NCI-H748 (cell line): ENCODE measurements around the gene CNOT3.
A peak's percentile ranks its signal among the peaks of the same experiment; 100 is the strongest.
"Not testable (repeated sequence)": the region's sequence is repeated elsewhere in the genome, so short reads cannot be mapped to it uniquely, and the experiment has no call there.

Experiments used
- DNase-seq: peaks from one replicate; lab custom pipeline; 2025; ENCODE audit not compliant: unreplicated experiment; lab: John Stamatoyannopoulos, UW

Gene CNOT3

DNA sequence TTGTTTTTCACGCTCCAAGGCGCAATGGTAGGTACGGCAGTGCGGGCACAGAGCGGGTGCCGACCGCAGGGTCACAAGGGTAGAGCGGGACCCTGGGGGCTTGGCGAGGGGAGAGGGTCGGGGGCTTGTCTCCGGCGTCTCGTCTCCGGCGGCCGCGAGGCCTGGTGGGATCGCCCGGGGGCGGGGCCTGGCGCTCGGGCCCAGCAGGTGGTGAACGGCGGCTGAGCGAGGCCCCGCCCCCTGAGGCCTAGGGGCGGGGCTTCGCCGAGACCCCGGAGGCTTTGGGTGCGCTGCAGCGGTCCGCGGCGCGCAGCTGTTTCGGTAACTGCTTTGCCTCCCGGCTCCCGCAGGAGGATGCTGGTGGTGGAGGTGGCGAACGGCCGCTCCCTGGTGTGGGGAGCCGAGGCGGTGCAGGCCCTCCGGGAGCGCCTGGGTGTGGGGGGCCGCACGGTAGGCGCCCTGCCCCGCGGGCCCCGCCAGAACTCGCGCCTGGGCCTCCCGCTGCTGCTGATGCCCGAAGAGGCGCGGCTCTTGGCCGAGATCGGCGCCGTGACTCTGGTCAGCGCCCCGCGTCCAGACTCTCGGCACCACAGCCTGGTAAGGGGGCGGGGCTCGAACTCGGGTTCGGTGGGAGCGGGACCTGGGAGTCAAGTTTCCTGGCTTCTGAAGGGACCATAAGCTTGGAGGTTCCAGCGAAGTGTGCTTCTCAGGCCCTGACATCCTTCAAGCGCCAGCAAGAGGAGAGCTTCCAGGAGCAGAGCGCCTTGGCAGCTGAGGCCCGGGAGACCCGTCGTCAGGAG is 53.6 kb downstream of the CNOT3 start, which contains the start of gene TSEN34:
Gene TSEN34, plus strand, starts transcription at position 298 of the 800 bp plus-strand sequence. Its CDS starts 57 bp downstream, at position 355.
- peak; percentile 94 for DNase-seq

DNA sequence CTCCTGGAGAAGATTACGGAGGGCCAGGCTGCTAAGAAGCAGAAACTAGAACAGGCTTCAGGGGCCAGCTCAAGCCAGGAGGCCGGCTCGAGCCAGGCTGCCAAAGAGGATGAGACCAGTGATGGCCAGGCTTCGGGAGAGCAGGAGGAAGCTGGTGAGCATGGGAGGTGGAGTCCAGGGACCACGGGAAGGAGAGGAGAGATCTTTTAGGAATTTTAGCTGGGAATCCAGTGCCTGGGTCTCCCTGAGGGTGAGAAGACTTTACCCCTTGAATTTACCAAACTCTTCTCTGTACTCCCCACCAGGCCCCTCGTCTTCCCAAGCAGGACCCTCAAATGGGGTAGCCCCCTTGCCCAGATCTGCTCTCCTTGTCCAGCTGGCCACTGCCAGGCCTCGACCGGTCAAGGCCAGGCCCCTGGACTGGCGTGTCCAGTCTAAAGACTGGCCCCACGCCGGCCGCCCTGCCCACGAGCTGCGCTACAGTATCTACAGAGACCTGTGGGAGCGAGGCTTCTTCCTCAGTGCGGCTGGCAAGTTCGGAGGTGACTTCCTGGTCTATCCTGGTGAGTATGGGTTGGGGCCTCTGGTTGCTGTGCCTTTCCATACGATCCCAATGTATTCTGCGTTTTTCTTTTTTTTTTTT is 54.4 kb downstream of the CNOT3 start:
- no peak for DNase-seq

DNA sequence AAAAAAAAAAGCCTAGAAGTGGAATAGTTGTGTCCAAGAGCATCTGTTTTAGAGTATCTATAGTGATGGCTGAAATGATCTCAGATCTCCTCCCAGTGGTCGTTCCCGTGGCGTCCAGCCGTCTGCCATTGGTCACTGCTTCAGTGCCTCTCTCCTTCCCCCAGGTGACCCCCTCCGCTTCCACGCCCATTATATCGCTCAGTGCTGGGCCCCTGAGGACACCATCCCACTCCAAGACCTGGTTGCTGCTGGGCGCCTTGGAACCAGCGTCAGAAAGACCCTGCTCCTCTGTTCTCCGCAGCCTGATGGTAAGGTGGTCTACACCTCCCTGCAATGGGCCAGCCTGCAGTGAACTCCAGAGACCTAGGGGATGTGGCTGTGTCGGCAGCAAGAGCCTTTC is 55.4 kb downstream of the CNOT3 start:
- no peak for DNase-seq

DNA sequence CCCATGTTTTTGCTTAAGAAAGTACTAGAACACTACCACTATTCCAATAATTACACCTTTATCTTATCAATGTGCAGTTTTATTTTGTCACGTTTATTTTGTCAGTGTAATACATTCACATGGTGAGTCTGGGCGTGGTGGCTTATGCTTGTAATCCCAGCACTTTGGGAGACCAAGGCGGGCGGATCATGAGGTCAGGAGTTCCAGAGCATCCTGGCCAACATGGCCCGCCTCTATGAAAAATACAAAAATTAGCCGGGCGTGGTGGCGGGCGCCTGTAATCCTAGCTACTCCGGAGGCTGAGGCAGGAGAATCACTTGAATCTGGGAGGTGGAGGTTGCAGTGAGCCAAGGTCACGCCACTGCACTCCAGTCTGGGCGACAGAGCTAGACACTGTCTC is 56.9 kb downstream of the CNOT3 start:
- not testable (repeated sequence) for DNase-seq

DNA sequence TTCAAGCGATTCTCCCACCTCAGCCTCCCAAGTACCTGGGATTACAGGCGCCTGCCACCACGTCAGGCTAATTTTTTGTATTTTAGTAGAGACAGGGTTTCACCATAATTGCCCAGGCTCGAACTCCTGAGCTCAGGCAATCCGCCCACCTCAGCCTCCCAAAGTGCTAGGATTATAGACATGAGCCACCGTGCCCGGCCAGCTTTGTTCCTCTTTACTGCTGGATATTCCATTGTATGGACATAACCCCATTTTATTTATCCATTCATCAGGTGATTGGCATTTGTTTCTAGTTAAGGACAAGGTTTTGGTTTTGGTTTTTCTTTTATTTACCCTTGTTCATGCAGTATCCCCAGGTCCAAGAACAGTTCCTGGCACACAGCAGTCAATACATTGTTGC is 59.0 kb downstream of the CNOT3 start:
- no peak for DNase-seq

DNA sequence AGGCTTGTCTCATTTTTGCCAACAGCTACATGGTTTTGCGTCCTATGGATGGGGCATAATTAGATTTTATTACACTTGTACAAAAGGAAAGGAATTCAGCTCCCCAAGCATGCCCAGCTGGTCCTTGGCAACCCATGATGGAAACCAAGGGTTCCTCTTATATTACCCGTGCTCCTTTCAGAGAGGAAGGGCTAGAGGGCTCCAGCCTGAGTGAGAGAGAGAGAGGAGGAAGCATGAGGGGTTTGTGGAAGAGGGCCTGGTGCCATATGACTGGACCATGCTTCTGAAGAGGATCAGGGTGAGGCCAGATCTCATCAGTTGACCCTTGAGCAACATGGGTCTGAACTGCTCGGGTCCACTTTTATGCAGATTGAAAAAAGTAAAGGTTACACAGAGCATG is 59.6 kb downstream of the CNOT3 start:
- no peak for DNase-seq

DNA sequence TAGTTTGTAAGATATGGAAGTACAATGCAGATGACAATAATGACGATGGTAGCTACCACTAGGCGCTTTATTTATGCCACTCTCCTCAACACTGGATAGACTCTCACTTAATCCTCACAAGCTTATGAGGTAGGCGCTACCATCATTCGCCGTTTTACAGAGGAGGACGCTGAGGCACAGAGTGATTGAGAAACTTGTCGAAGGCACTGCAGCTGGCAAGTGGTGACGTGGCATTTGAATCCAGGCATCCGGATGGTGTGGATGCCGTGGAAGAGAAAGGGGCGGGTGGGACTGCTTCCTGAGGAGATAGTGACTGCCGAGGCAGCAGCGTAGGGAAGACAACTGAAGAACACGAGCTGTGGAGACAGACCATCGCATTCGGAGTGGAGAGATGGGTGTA is 61.8 kb downstream of the CNOT3 start:
- DNase-seq: peak; percentile 37

DNA sequence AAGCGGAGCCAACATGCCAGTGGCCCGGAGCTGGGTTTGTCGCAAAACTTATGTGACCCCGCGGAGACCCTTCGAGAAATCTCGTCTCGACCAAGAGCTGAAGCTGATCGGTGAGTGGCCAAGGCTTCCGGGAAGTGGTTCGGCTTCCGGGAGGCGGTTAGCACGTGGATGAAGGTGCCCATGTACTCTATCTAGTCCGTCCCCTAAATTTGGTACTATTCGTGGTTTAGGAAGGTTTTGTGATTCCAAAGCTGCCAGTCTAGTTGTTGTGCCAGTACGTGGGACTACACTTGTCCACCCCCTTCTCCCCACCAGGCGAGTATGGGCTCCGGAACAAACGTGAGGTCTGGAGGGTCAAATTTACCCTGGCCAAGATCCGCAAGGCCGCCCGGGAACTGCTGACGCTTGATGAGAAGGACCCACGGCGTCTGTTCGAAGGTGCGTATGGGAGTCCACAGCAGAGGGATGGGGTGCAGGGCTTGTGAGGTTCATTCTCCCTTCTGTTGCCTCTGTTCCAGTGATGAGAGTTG is 63.7 kb downstream of the CNOT3 start:
- DNase-seq: no peak

DNA sequence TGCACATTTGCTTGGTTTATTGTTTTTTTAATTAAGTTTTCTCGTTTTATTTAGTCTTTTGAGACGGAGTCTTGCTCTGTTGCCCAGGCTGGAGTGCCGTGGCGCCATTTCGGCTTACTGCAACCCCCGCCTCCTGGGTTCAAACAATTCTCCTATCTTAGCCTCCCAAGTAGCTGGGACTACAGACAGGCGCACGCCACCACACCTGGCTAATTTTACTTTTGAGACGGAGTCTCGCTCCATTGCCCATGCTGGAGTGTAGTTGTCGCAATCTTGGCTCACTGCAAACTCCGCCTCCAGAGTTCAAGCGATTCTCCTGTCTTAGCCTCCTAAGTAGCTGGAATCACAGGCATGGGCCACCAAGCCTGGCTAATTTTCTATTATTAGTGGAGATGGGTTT is 64.4 kb downstream of the CNOT3 start:
- no peak for DNase-seq

DNA sequence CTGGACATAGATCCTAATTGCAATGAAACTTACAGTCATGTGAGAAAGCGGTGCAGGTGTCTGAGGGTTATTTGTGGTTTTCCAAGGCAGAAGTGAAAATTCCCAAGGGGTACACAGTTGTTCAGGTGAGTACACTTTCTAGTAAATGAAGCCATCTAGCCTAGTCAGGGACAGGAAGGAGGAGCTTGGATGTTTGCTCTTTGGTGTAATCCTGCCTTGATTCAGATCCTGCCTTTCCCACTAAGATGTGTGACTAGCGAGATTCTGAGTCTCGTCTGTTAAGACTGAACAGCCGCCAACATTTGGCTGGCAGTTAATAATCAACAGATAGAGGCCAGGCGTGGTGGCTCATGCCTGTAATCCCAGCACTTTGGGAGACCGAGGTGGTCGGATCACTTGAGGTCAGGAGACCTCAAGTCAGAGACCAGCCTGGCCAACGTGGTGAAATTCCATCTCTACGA is 65.6 kb downstream of the CNOT3 start:
- no peak for DNase-seq

DNA sequence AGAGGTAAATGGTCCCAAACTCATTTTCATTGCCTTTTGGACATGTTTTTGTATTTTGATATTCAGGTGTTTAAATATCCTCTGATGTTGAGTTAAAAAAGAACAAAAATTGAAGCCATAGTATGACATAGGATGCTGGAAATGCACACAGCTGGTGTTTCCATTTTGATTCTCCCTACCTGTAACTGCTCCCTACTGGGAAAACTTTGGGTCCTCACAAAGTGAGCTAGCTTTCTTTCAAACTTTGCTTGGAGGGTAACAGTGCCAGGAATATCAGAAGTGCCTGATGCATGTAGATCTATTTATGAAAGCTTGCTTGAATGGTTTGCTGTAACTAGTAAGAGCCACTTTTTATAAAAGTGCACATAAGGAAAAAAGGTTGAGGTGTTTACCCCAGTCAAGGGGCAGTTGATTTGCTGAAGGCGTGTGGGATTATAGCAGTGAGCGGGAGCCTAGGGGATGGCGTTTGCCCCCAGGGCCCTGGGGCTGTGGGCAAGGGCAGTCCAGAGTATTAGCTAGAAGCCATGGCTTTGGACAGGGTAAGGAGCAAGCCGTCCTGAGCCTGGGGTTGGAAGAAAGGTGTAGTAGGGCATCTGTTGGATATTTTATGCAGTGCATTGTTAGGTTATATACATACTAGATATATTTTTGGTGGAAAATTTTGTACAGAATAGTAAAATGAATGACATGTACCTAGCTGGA is 67.4 kb downstream of the CNOT3 start:
- no peak for DNase-seq
